Measurements from ENCODE around the gene ZSCAN1. TPM values are rescaled to one million over a fixed set of nuclear protein-coding genes. Genes with fewer than 3 reads are reported as not detected.

Gene ZSCAN1, protein sequence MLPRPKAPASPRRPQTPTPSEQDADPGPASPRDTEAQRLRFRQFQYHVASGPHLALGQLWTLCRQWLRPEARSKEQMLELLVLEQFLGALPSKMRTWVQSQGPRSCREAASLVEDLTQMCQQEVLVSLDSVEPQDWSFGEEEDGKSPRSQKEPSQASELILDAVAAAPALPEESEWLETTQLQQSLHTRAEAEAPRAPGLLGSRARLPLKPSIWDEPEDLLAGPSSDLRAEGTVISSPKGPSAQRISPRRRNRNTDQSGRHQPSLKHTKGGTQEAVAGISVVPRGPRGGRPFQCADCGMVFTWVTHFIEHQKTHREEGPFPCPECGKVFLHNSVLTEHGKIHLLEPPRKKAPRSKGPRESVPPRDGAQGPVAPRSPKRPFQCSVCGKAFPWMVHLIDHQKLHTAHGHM
- not detected for total RNA-seq
- long read RNA-seq: 0 reads

DNA sequence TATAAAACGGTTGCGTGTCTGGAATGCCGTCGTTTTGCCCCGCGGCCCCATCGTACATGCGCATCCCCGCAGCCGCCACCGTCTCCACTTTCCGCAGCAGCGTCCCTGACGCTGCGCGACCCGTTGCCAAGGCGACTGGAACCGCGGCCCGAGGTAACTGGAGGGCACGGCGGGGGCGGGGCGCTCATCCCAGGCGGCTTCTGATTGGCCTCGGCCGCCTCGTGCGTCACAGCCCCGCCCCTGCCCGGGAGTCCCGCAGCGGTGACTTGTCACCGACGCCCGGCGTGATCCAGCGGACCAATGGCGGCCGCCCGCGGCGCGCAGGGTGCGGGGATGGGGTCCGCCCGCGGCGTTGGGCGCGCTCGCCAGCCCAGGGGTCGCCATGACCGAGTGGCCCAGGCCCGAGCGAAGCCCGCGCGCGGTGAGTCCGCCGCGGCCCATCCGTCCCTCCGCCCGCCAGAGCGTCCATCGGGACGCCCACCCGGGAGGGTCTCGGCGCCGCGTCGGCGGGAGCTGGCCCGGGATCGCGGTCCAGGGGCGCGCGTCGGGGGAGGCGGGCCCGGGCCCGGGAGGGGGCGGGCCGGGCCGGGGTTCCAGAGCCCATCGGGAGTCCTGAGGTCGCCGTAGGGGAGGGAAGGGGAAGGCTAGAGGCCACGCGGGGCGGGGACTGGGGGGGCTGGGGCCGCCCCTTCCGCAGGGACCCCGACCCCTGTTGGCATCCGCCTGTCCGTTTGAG lies at the start of gene ZSCAN1:
TSS of gene ZSCAN1 (plus strand) at position 285 of the 736 bp plus-strand sequence. CDS start 3,812 bp downstream, outside the sequence.
- Histone ChIP-seq H3K27ac (no peak within 1 kb of the TSS), H3K4me3 (peak within 1 kb of the TSS; percentile 17), H3K4me1 (no peaks in the 10 kb centered on the region), H3K9me3 (peaks cover 21% of the 10 kb centered on the region), H3K27me3 (ENCODE audit: low read depth) (peaks cover 4% of the 10 kb centered on the region), H3K36me3 (no peaks in the 10 kb centered on the region)
- intact Hi-C loops (cut with DNase I): no loop called here
- ATAC-seq (peak; percentile 57 to 82), DNase-seq (peak; percentile 70)
- TF ChIP-seq, protein P1, sequence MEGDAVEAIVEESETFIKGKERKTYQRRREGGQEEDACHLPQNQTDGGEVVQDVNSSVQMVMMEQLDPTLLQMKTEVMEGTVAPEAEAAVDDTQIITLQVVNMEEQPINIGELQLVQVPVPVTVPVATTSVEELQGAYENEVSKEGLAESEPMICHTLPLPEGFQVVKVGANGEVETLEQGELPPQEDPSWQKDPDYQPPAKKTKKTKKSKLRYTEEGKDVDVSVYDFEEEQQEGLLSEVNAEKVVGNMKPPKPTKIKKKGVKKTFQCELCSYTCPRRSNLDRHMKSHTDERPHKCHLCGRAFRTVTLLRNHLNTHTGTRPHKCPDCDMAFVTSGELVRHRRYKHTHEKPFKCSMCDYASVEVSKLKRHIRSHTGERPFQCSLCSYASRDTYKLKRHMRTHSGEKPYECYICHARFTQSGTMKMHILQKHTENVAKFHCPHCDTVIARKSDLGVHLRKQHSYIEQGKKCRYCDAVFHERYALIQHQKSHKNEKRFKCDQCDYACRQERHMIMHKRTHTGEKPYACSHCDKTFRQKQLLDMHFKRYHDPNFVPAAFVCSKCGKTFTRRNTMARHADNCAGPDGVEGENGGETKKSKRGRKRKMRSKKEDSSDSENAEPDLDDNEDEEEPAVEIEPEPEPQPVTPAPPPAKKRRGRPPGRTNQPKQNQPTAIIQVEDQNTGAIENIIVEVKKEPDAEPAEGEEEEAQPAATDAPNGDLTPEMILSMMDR (IDR thresholded peaks at IDR 0.05): no peak

DNA sequence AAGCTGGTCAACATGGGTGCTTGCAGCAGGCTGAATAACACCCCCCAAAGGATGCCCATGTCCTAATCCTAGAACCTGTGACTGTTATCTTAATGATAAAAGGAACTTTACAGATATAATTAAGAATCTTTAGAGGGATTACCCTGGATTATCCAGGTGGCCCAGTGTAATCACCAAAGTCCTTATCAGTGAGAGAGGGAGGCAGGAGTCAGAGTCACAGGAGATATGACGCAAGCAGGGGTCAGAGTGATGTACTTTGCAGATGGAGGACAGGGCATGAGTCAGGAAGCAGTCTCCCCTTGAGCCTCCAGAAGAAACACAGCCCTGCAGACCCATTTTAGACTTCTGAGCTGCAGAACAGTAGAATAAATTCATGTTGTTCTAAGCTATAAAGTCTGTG lies 41.0 kb upstream of the ZSCAN1 start:
- no peak for DNase-seq
- Histone ChIP-seq H3K9me3 (peaks cover 97% of the 10 kb centered on the region), H3K4me1 (no peaks in the 10 kb centered on the region), H3K27ac (no peak overlapping the region), H3K36me3 (peaks cover 22% of the 10 kb centered on the region), H3K27me3 (ENCODE audit: low read depth) (no peaks in the 10 kb centered on the region), H3K4me3 (no peak overlapping the region)
- ATAC-seq: no peak
- TF ChIP-seq, protein P1 (IDR thresholded peaks at IDR 0.05): no peak
- intact Hi-C loops (cut with DNase I): no loop called here

DNA sequence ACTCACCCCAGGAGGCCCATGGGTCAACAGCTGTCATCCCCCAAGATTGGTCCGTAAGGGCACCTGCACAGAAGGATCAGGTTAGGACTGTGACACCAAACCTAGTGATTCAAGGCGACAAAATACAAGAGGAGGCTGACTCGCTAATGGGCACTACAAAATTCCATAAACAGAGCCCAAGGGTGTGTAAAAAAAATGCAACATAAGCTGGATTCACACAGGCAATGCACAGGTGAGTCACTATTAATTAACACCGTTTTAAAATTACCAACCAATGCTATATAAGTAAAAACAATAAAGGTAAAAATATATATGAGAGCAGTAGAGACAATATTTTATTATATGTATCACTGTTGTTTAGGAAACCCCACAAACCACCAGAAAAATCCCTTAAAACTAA lies 33.1 kb upstream of the ZSCAN1 start:
- no peak for ATAC-seq
- Histone ChIP-seq H3K27me3 (ENCODE audit: low read depth) (no peaks in the 10 kb centered on the region), H3K4me1 (peaks cover 19% of the 10 kb centered on the region), H3K36me3 (peaks cover 36% of the 10 kb centered on the region), H3K27ac (no peak overlapping the region), H3K4me3 (no peak overlapping the region), H3K9me3 (peaks cover 70% of the 10 kb centered on the region)
- DNase-seq: no peak
- intact Hi-C loops (cut with DNase I): no loop called here
- TF ChIP-seq, protein P1 (IDR thresholded peaks at IDR 0.05): no peak

DNA sequence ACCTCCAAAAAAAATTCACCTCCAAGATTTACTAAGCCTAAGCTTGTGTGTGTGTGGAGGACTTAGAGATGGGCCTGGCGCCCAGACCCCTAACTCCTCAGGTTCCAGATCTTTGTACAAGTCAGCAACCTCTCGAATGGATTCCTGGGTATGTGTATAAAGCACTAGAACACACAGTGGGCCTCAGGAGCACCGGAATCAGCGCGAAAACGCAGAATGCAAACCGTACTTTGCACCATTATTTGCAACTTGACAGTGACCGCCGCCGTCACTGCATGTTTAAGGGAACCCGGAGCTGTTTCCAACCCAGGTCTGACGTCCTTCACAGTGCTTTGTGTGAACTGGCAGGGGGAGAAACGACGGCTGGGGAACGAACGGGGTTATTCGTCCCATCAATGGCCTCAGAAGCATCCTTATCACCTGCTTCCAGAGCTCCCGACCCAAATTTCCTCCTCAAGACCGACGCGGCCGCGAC lies 31.9 kb upstream of the ZSCAN1 start:
- peaks cover 19% of the 10 kb centered on the region for H3K4me1 ChIP-seq
- peaks cover 44% of the 10 kb centered on the region for H3K36me3 ChIP-seq
- peak overlapping the region; percentile 95 for H3K27ac ChIP-seq
- peak overlapping the region; percentile 84 for H3K4me3 ChIP-seq
- ATAC-seq (peak in 1 of 2 donors; percentile 30), DNase-seq (no peak)
- intact Hi-C loops (cut with DNase I): no loop called here
- H3K9me3 ChIP-seq: peaks cover 71% of the 10 kb centered on the region
- TF ChIP-seq, protein P1 (IDR thresholded peaks at IDR 0.05): no peak
- no peaks in the 10 kb centered on the region for H3K27me3 ChIP-seq (ENCODE audit: low read depth)

DNA sequence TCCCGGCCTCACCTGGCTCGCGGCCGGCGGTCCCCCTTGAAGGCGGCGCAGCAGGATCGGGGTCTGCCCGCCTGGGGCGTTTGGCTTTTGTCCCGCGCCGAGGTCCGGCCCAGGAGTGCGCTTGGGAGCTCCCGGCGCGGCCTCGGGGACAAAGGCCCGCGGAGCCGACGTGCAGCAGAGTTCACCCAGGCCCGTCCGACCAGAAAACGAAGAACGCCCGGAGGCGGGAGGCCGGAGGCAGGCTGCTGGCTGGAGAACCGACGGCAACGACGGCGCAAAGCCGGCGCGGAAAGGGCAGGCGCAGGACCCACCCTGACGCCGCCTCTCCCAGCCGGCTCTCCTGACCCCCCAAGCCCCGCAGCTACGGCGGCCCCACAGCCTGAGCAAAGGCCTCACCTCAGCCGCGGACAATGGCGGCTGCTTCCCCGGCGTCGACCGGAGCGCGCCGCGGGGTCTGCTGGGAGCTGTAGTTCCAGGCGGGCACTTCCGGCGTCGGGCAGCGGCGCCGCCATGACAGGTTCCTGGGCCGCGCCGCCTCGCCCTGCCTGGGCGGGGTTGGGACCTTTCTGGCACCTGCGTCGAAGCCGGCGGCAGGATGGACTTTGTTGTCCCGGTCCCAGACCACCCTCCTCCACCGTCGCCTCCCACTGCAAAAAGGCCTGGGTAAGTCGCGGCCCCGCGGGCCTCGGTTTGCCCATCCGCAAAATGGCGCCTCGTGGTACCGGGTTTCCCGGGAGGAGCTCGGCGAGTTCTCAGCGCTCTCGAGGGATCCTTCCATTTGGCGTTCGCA lies 31.2 kb upstream of the ZSCAN1 start, which contains the start of gene ZNF606:
TSS of gene ZNF606 (minus strand) at position 437 of the 790 bp plus-strand sequence. CDS start 1,501 bp downstream, outside the sequence.
- Histone ChIP-seq H3K4me3 (peak within 1 kb of the TSS; percentile 84), H3K9me3 (peaks cover 71% of the 10 kb centered on the region), H3K27me3 (ENCODE audit: low read depth) (no peaks in the 10 kb centered on the region), H3K36me3 (peaks cover 42% of the 10 kb centered on the region), H3K4me1 (peaks cover 19% of the 10 kb centered on the region), H3K27ac (peak within 1 kb of the TSS; percentile 95)
- peak; percentile 99 to 100 for ATAC-seq
- intact Hi-C loops (cut with DNase I): no loop called here
- TF ChIP-seq, protein P1 (IDR thresholded peaks at IDR 0.05): no peak
- DNase-seq: peak; percentile 93
